ENCODE results near the gene FAM180B.

GRCh38 chr11:47565340-47566148, 20.9 kb upstream of the FAM180B start, which contains the start of gene PTPMT1:
- TF ChIP-seq POLR2A (IDR thresholded peaks at IDR 0.05; ENCODE audit: low read length): peak; percentile 82
- no peak for TF ChIP-seq GATA1 (IDR thresholded peaks at IDR 0.05; ENCODE audit: low read depth, low read length)

All from erythroblast (primary cell).